NCI-H446 treated with DMSO at 0.1 percent for 48 hours (cell line): ENCODE measurements around the gene USP22.

Experiments used
- DNase-seq: peaks from one replicate; lab custom pipeline; 2025; lab: John Stamatoyannopoulos, UW

USP22 gene

GRCh38 chr17:21020622-21021021 lies 22.2 kb downstream of the USP22 start:
- DNase-seq = no peak

- DNase-seq = no peak
Observed at GRCh38 chr17:21019976-21020586, 22.7 kb downstream of the USP22 start.

- DNase-seq = no peak
Observed at GRCh38 chr17:21018894-21019293, 23.9 kb downstream of the USP22 start.

GRCh38 chr17:21017861-21018260 lies 24.9 kb downstream of the USP22 start:
- no peak for DNase-seq

- DNase-seq = no peak
Observed at GRCh38 chr17:21017256-21017655, 25.6 kb downstream of the USP22 start.

GRCh38 chr17:21016826-21017225 lies 26.0 kb downstream of the USP22 start:
- no peak for DNase-seq

GRCh38 chr17:21015564-21015963 lies 27.2 kb downstream of the USP22 start:
- no peak for DNase-seq

GRCh38 chr17:21014498-21014897 lies 28.3 kb downstream of the USP22 start:
- no peak for DNase-seq

GRCh38 chr17:21013983-21014382 lies 28.8 kb downstream of the USP22 start:
- no peak for DNase-seq

- DNase-seq = no peak
Observed at GRCh38 chr17:21012736-21013135, 30.1 kb downstream of the USP22 start.

GRCh38 chr17:21010705-21011596 lies 31.9 kb downstream of the USP22 start:
- no peak for DNase-seq

GRCh38 chr17:21008992-21009671 lies 33.7 kb downstream of the USP22 start:
- DNase-seq = no peak

- no peak for DNase-seq
Observed at GRCh38 chr17:21008160-21008915, 34.5 kb downstream of the USP22 start.

- DNase-seq = no peak
Observed at GRCh38 chr17:21007646-21008045, 35.2 kb downstream of the USP22 start.

GRCh38 chr17:21005803-21006202 lies 37.0 kb downstream of the USP22 start:
- DNase-seq = no peak

GRCh38 chr17:21005367-21005766 lies 37.4 kb downstream of the USP22 start:
- no peak for DNase-seq

- DNase-seq = no peak
Observed at GRCh38 chr17:21004016-21004930, 38.5 kb downstream of the USP22 start.

GRCh38 chr17:21003007-21003621 lies 39.7 kb downstream of the USP22 start:
- DNase-seq = no peak

- no peak for DNase-seq
Observed at GRCh38 chr17:21002309-21003006, 40.4 kb downstream of the USP22 start.

GRCh38 chr17:21001813-21002221 lies 41.0 kb downstream of the USP22 start:
- DNase-seq = no peak
